22Rv1 (cell line): ENCODE measurements around the gene ULBP1.
"Not testable (repeated sequence)": the region's sequence is repeated elsewhere in the genome, so short reads cannot be mapped to it uniquely, and the experiment has no call there.

ENCODE experiments used
- H3K27ac ChIP-seq: fragments of 450-650 bp; 2 replicates; pipeline ENCODE4 v1.5.1; 2017
- ZFX ChIP-seq: fragments of 450-650 bp; IDR thresholded peaks from 2 replicates; pipeline ENCODE4 v1.6.1; 2017; ENCODE audit warnings: antibody characterized with exemption, borderline replicate concordance
- TF ChIP-seq, protein P1 (sequence below): fragments of 450-650 bp; IDR thresholded peaks from 2 replicates; pipeline ENCODE4 v1.5.1; 2017; ENCODE audit warnings: mild to moderate bottlenecking

ULBP1 gene

GRCh38 chr6:149963462-149964307, at the start of gene ULBP1:
Gene ULBP1, plus strand, starts transcription at chr6:149963943. Its CDS starts 107 bp downstream, at chr6:149964050.
- H3K27ac ChIP-seq = peak within 1 kb of the TSS; percentile 68
- TF ChIP-seq, protein P1, sequence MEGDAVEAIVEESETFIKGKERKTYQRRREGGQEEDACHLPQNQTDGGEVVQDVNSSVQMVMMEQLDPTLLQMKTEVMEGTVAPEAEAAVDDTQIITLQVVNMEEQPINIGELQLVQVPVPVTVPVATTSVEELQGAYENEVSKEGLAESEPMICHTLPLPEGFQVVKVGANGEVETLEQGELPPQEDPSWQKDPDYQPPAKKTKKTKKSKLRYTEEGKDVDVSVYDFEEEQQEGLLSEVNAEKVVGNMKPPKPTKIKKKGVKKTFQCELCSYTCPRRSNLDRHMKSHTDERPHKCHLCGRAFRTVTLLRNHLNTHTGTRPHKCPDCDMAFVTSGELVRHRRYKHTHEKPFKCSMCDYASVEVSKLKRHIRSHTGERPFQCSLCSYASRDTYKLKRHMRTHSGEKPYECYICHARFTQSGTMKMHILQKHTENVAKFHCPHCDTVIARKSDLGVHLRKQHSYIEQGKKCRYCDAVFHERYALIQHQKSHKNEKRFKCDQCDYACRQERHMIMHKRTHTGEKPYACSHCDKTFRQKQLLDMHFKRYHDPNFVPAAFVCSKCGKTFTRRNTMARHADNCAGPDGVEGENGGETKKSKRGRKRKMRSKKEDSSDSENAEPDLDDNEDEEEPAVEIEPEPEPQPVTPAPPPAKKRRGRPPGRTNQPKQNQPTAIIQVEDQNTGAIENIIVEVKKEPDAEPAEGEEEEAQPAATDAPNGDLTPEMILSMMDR = peak; percentile 18; the same call in 1 of the 2 replicates
- no peak for TF ChIP-seq ZFX

GRCh38 chr6:149915970-149916865, 47.5 kb upstream of the ULBP1 start:
- TF ChIP-seq, protein P1 = no peak
- TF ChIP-seq ZFX = no peak
- no peak overlapping the region for H3K27ac ChIP-seq

DNA sequence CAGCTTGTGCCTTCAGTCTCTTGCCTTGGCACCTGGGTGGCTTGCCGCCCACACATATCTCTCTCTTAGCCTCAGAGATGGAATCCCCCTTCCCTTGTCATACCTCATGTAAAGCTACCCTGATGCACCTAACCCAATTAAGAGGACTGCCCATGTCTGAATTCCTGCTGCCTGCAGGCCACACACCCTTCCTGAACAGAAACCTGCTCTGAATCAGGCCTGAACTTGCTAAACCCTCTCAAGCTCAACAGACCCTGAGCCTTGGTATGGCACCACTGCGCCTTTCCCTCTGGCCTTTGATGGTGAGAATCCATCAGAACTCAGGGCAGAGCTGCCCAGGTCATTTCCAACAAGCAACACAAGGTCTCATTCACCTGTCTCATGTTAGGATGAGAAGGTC, 46.1 kb upstream of the ULBP1 start:
- no peak for TF ChIP-seq ZFX
- TF ChIP-seq, protein P1 = no peak
- no peak overlapping the region for H3K27ac ChIP-seq

- TF ChIP-seq, protein P1 = no peak
- no peak for TF ChIP-seq ZFX
- H3K27ac ChIP-seq = no peak overlapping the region
Observed at GRCh38 chr6:149918151-149918905, 45.4 kb upstream of the ULBP1 start.

DNA sequence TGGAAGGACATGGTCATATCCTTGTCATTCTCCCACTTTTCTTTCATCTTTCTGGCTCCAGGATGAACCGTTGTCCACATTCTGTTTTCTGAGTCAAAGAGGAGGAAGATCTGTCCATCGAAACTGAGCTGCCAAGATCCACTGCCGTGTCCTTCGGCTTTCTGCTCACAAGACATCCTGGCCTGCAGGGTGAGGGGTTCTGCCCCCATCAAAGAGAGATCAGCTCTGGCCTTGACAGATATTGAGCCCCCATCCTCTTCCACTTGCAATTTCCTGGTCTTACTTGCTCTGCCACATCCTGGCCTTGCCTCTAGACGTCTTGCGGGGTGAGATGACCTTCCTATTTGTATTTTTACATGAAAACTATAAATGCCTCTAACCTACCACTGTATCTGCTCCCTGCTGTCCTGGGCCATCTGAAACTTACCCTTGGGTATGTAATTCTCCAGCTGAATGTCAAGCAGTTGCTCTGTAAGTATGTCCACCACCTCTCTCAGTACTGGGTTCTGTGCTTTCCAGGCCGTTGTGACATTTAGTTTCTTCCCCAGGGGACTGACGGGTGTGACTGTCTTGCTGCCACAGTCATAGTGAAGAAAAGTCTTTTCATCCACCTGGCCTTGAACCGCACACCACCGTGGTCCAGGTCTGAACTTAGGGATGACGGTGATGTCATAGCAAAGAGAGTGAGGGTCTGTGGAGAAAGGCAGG, 44.5 kb upstream of the ULBP1 start:
- not testable (repeated sequence) for H3K27ac ChIP-seq

GRCh38 chr6:149919834-149920225, 43.9 kb upstream of the ULBP1 start:
- TF ChIP-seq, protein P1 = no peak
- no peak for TF ChIP-seq ZFX
- no peak overlapping the region for H3K27ac ChIP-seq

GRCh38 chr6:149921361-149921760, 42.4 kb upstream of the ULBP1 start:
- no peak for TF ChIP-seq ZFX
- TF ChIP-seq, protein P1 = no peak
- no peak overlapping the region for H3K27ac ChIP-seq

DNA sequence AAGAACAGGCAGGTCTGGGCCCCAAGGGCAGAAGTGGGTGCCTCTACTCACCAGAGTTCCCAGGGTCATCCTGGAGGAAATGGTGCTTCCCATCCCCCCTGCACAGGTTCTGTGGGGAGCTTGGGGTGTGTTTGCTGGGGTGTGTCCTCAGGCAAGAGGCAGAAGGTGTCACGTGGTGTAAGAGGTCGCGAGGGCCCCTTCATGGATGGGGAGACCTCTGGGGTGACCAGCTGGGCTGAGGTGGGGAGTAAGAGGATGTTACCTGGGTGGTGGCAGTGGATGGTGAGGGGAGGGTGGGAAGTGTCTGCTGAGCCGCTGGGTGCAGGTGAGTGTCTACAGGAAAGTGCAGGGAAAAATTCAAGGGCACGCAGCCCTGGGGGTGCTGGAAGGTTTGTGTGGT, 41.7 kb upstream of the ULBP1 start:
- not testable (repeated sequence) for H3K27ac ChIP-seq
